ENCODE data around the gene ALX4.

GRCh38 chr11:44327730-44328129, 17.8 kb upstream of the ALX4 start:
- TF ChIP-seq, protein P1, sequence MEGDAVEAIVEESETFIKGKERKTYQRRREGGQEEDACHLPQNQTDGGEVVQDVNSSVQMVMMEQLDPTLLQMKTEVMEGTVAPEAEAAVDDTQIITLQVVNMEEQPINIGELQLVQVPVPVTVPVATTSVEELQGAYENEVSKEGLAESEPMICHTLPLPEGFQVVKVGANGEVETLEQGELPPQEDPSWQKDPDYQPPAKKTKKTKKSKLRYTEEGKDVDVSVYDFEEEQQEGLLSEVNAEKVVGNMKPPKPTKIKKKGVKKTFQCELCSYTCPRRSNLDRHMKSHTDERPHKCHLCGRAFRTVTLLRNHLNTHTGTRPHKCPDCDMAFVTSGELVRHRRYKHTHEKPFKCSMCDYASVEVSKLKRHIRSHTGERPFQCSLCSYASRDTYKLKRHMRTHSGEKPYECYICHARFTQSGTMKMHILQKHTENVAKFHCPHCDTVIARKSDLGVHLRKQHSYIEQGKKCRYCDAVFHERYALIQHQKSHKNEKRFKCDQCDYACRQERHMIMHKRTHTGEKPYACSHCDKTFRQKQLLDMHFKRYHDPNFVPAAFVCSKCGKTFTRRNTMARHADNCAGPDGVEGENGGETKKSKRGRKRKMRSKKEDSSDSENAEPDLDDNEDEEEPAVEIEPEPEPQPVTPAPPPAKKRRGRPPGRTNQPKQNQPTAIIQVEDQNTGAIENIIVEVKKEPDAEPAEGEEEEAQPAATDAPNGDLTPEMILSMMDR (IDR thresholded peaks at IDR 0.05; ENCODE audit: borderline replicate concordance, extremely low read depth, low read length, poor library complexity, severe bottlenecking), result no peak
- no peak for TF ChIP-seq EZH2 (IDR thresholded peaks at IDR 0.05; ENCODE audit: borderline replicate concordance, low read depth, low read length, severe bottlenecking)

Measured in DND-41 (cell line).